ENCODE data around the gene SLC26A3.

The SLC26A3 gene

GRCh38 chr7:107815254-107815882 is 12.3 kb upstream of the SLC26A3 start:
- DNase-seq: no peak

GRCh38 chr7:107813524-107813923 is 10.5 kb upstream of the SLC26A3 start:
- no peak for DNase-seq

- DNase-seq: no peak
Measured at GRCh38 chr7:107811934-107812333, 8.9 kb upstream of the SLC26A3 start.

- DNase-seq: no peak
Measured at GRCh38 chr7:107810626-107811025, 7.6 kb upstream of the SLC26A3 start.

- DNase-seq: no peak
Measured at GRCh38 chr7:107809179-107809578, 6.2 kb upstream of the SLC26A3 start.

GRCh38 chr7:107799647-107800264 is 3.3 kb downstream of the SLC26A3 start:
- no peak for DNase-seq

- no peak for DNase-seq
Measured at GRCh38 chr7:107792364-107792763, 10.7 kb downstream of the SLC26A3 start.

GRCh38 chr7:107789647-107790046 is 13.4 kb downstream of the SLC26A3 start:
- no peak for DNase-seq

- DNase-seq: no peak
Measured at GRCh38 chr7:107788662-107789061, 14.4 kb downstream of the SLC26A3 start.

GRCh38 chr7:107788216-107788615 is 14.8 kb downstream of the SLC26A3 start:
- no peak for DNase-seq

- no peak for DNase-seq
Measured at GRCh38 chr7:107785926-107786325, 17.1 kb downstream of the SLC26A3 start.

- DNase-seq: no peak
Measured at GRCh38 chr7:107785170-107785569, 17.9 kb downstream of the SLC26A3 start.

GRCh38 chr7:107783648-107784047 is 19.4 kb downstream of the SLC26A3 start:
- DNase-seq: no peak

- DNase-seq: no peak
Measured at GRCh38 chr7:107782374-107782773, 20.6 kb downstream of the SLC26A3 start.

GRCh38 chr7:107779647-107780099 is 23.4 kb downstream of the SLC26A3 start:
- DNase-seq: no peak

GRCh38 chr7:107778283-107778682 is 24.7 kb downstream of the SLC26A3 start:
- DNase-seq: no peak

GRCh38 chr7:107777702-107778101 is 25.3 kb downstream of the SLC26A3 start:
- no peak for DNase-seq

GRCh38 chr7:107773027-107773426 is 30.0 kb downstream of the SLC26A3 start:
- no peak for DNase-seq

GRCh38 chr7:107768263-107768662 is 34.8 kb downstream of the SLC26A3 start:
- no peak for DNase-seq

GRCh38 chr7:107767391-107767790 is 35.6 kb downstream of the SLC26A3 start:
- DNase-seq: no peak

GRCh38 chr7:107758667-107759066 is 44.4 kb downstream of the SLC26A3 start:
- DNase-seq: no peak

GRCh38 chr7:107754642-107755041 is 48.4 kb downstream of the SLC26A3 start:
- no peak for DNase-seq

GRCh38 chr7:107751113-107751512 is 51.9 kb downstream of the SLC26A3 start:
- DNase-seq: no peak

- DNase-seq: no peak
Measured at GRCh38 chr7:107746006-107746405, 57.0 kb downstream of the SLC26A3 start.

- DNase-seq: no peak
Measured at GRCh38 chr7:107744345-107744750, 58.7 kb downstream of the SLC26A3 start.
